HPDE6-E6E7 (cell line): ENCODE results near the gene BNIP3.
"Not testable (repeated sequence)": the region's sequence is repeated elsewhere in the genome, so short reads cannot be mapped to it uniquely, and the experiment has no call there.

ENCODE experiments used
- DNase-seq: peaks from one replicate; pipeline ENCODE4 v3.0.0; 2011; ENCODE audit warnings: missing footprints; ENCODE audit errors: extremely low spot score

BNIP3 gene

GRCh38 chr10:131977323-131978096 lies 4.2 kb downstream of the BNIP3 start:
- no peak for DNase-seq

DNA sequence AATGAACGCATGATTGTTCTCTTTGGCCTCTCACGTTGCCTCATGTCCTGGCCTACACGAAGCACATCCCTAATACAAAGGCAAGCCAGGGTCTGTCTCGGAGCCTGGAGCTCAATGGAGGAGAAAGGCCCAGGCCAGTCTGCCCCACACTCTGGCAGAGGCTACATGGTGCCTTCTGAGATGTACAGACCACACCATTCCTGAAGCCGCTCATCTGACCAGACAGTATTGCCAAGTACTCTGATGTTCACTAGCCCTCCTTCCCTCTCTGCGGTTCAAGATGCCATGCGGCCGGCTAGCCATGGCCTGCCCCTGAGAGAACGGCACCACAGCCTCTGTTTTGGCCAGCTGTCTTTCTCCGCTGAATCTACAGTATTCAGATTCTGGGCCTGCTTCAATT lies 5.9 kb downstream of the BNIP3 start:
- DNase-seq, result no peak

DNA sequence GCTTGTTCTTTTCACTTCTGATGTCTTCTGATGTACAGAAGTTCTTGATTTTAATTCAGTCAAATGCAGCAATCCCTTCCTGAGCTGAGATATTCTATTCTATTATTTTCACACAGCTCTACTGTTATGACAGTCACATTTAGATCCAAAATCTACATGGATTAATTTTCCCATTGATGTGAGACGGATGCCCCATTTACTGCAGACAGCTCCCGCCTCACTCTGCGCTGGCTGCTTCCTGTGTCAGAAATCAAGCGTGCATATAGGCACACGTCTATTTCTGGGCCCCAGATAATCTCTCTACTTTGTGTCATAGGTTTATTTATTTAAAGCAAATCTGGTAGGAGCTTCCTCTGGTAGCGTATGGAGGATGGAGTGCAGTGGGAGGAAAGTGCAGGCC lies 6.7 kb downstream of the BNIP3 start:
- DNase-seq, result no peak

DNA sequence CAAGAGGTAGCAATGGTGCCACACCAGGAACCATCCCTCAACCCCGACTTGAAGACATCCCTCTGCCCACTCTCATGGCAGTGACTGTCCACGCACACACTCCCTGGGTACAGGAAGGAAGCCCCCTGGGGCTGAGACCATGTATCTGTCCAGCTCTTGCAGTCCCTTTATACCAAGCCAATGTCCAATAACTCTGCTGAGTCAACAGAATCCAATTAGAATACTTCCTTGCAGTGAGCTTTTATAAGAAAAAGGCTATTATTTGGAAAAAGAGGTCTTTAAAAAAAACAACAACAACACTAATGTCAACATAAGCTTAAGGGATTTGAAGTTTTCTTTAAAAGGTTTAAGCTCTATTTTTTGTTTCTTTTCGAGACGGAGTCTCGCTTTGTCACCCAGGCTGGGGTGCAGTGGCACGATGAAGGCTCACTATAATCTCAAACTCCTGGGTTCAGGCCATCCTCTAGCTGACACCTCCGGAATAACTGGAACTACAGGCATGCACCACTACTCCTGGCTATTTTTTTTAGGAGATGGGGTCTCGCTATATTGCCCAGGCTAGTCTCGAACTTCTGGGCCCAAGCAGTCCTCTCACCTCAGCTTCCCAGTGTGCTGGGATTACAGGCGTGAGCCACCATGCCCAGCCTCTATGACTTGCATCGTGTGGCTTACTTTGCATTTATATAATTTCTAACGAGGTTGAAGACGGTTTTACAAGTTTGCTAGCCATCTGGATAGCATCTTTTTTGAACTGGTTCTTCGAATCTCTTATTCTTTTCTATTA lies 7.5 kb downstream of the BNIP3 start:
- no peak for DNase-seq

GRCh38 chr10:131973160-131973951 lies 8.4 kb downstream of the BNIP3 start:
- no peak for DNase-seq

DNA sequence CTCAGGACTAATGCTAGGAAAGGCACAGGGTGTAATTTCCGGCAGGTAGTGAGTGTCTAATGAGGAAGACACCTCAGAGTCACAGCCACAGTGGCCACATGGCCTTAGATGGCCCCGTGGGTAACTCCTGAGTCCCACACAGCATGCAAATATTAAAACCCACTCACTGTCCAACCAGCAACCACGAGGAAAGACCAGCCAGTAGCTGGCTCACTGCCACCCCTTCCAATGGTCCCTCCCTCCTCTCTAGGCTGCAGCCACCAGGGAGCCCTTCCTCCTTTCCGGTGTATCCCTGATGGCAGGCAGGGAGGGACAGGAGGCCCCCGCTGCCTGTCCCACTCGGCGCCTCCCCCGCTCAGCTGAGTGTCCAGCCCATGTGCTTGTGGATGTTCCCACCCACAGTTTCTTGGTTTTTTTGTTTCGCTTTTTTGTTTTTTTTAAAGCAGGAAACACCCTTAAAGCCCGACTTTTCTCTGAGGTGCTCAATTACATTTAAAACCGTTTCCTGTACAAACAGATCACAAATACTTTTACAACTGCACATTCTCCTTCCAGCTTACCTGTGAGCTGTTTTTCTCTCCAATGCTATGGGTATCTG lies 9.2 kb downstream of the BNIP3 start:
- DNase-seq, result no peak

- no peak for DNase-seq
Measured at GRCh38 chr10:131971591-131971990, 10.1 kb downstream of the BNIP3 start.

GRCh38 chr10:131970946-131971345 lies 10.8 kb downstream of the BNIP3 start:
- DNase-seq, result no peak

GRCh38 chr10:131968949-131969348 lies 12.8 kb downstream of the BNIP3 start:
- DNase-seq, result no peak

DNA sequence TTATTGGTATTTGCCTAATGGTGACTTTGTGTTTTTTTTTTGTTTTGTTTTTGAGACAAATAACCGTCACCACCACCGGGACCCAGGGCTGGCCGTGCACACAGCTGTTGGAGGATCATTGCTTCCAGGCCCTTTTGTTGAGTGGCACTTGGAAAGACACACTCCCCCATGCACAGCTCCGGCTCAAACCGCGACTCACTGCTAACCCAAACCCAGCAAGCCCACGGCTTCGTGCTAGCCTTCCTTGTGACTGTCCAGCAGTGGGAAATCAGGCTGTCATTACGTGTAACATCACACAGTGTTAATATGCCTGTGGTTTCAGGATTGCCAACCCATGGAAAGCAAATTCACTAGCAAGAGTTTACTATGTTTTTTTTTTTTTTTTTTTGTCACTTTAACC lies 17.4 kb downstream of the BNIP3 start:
- no peak for DNase-seq

DNA sequence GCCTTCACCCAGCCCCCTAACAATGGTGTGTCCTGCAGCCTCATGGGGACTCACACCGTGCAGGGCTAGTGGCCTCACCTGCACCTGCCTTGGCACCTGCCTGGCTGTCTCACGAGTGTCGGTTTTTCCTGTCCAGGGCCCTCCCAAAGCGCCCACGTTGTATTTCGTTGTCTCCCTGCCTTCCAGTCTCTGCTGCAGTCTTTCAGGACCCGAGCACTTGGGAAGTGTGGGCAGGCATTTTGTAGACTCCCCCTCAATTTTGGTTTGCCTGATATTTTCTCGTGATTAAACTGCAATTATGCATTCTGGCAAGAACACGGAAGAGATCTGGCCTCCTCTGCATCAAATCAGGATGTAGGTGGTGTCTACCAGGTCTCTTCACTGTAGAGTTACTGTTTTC lies 17.9 kb downstream of the BNIP3 start:
- no peak for DNase-seq

GRCh38 chr10:131963350-131963749 lies 18.4 kb downstream of the BNIP3 start:
- DNase-seq, result no peak

GRCh38 chr10:131961777-131962662 lies 19.7 kb downstream of the BNIP3 start:
- DNase-seq, result no peak

- DNase-seq, result no peak
Measured at GRCh38 chr10:131961047-131961776, 20.5 kb downstream of the BNIP3 start.

- DNase-seq, result no peak
Measured at GRCh38 chr10:131960631-131961046, 21.1 kb downstream of the BNIP3 start.

DNA sequence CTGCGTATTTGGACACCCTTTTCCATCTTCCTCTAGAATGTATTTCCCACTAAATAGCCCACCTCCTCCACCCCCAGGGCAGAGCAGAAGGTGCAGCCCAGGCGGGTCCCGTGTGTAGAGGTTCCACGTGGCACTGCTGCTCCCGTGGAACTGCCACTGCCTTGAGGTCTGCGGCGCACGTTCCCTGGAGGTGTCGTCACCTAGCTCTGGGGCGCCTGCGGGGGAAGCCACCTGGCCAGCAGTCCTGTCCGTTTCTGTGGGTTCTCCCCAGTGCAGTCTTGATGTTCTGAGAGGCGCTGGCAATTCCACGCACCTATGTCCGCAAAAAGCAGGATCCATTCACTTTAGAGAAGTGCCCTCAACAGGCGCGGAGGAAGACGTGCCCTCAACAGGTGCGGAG lies 21.9 kb downstream of the BNIP3 start:
- no peak for DNase-seq

DNA sequence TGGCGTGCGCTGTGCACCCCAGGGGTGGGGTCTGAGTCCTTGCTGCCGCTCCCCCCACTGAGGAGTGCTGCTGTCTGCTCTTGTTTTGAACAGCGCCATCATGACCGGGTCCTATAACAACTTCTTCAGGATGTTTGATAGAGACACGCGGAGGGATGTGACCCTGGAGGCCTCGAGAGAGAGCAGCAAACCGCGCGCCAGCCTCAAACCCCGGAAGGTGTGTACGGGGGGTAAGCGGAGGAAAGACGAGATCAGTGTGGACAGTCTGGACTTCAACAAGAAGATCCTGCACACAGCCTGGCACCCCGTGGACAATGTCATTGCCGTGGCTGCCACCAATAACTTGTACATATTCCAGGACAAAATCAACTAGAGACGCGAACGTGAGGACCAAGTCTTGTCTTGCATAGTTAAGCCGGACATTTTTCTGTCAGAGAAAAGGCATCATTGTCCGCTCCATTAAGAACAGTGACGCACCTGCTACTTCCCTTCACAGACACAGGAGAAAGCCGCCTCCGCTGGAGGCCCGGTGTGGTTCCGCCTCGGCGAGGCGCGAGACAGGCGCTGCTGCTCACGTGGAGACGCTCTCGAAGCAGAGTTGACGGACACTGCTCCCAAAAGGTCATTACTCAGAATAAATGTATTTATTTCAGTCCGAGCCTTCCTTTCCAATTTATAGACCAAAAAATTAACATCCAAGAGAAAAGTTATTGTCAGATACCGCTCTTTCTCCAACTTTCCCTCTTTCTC lies 26.0 kb downstream of the BNIP3 start:
- no peak for DNase-seq

GRCh38 chr10:131954356-131954965 lies 27.3 kb downstream of the BNIP3 start:
- DNase-seq, result no peak

GRCh38 chr10:131949908-131950307 lies 31.8 kb downstream of the BNIP3 start:
- DNase-seq, result not testable (repeated sequence)
